Astrocyte (in vitro differentiated cells and primary cell): ENCODE results near the gene TIAM2. TPM values are rescaled to one million over a fixed set of nuclear protein-coding genes. Genes with fewer than 3 reads are reported as not detected.

Experiments
- DNase-seq: peaks from one replicate; pipeline ENCODE4 v3.0.0-alpha.2; 2010; ENCODE audit warnings: low read depth
- FAIRE-seq: peaks from 2 replicates; lab custom pipeline; 2011; peaks lifted over from hg19 to GRCh38; lab: Jason Lieb, UNC
- H2AFZ ChIP-seq: 2 replicates; pipeline ENCODE4 v1.6.0; 2012; ENCODE audit warnings: low read depth, low read length, inconsistent platforms
- H3K27ac ChIP-seq: 2 replicates; pipeline ENCODE4 v1.5.1; 2011; ENCODE audit warnings: low read depth, low read length, inconsistent platforms
- H3K27me3 ChIP-seq: 2 replicates; pipeline ENCODE4 v1.6.0; 2011; ENCODE audit warnings: low read length, inconsistent platforms; ENCODE audit not compliant: insufficient read depth
- H3K36me3 ChIP-seq: 2 replicates; pipeline ENCODE4 v1.5.1; 2011; ENCODE audit warnings: low read length, inconsistent platforms; ENCODE audit not compliant: insufficient read depth
- H3K4me1 ChIP-seq: 2 replicates; pipeline ENCODE4 v1.5.1; 2011; ENCODE audit warnings: low read length, inconsistent platforms; ENCODE audit not compliant: insufficient read depth
- H3K4me2 ChIP-seq: 2 replicates; pipeline ENCODE4 v1.6.0; 2012; ENCODE audit warnings: low read length, inconsistent platforms
- H3K4me3 ChIP-seq: 2 replicates; pipeline ENCODE4 v1.5.1; 2011; ENCODE audit warnings: low read depth, mild to moderate bottlenecking, low read length, inconsistent platforms; ENCODE audit not compliant: insufficient read depth
- H3K79me2 ChIP-seq: 2 replicates; pipeline ENCODE4 v1.6.0; 2012; ENCODE audit warnings: mild to moderate bottlenecking, low read length, inconsistent platforms; ENCODE audit not compliant: insufficient read depth
- H3K9ac ChIP-seq: 2 replicates; pipeline ENCODE4 v1.6.0; 2012; ENCODE audit warnings: mild to moderate bottlenecking, low read length, inconsistent platforms
- H3K9me3 ChIP-seq: 2 replicates; pipeline ENCODE4 v1.5.1; 2012; ENCODE audit warnings: low read depth, mild to moderate bottlenecking, low read length, inconsistent platforms; ENCODE audit not compliant: insufficient read depth
- H4K20me1 ChIP-seq: 2 replicates; pipeline ENCODE4 v1.6.0; 2012; ENCODE audit warnings: low read length, inconsistent platforms; ENCODE audit not compliant: insufficient read depth
- H3K27ac Mint-ChIP-seq: one replicate; pipeline ENCODE4 v1.8.0; 2021; ENCODE audit warnings: mild to moderate bottlenecking, mixed read lengths; ENCODE audit not compliant: unreplicated experiment
- H3K27me3 Mint-ChIP-seq: one replicate; pipeline ENCODE4 v1.8.0; 2021; ENCODE audit warnings: low read depth, mixed read lengths; ENCODE audit not compliant: unreplicated experiment
- H3K36me3 Mint-ChIP-seq: one replicate; pipeline ENCODE4 v1.8.0; 2021; ENCODE audit warnings: low read depth, mixed read lengths; ENCODE audit not compliant: unreplicated experiment
- H3K4me1 Mint-ChIP-seq: one replicate; pipeline ENCODE4 v1.8.0; 2021; ENCODE audit warnings: low read depth, mixed read lengths; ENCODE audit not compliant: unreplicated experiment
- H3K4me3 Mint-ChIP-seq: one replicate; pipeline ENCODE4 v1.8.0; 2021; ENCODE audit warnings: mild to moderate bottlenecking, moderate library complexity, mixed read lengths; ENCODE audit not compliant: unreplicated experiment
- H3K9me3 Mint-ChIP-seq: one replicate; pipeline ENCODE4 v1.8.0; 2021; ENCODE audit warnings: mild to moderate bottlenecking, mixed read lengths; ENCODE audit not compliant: unreplicated experiment
- CTCF ChIP-seq: IDR thresholded peaks from 2 replicates; pipeline ENCODE4 v1.5.1; 2011; ENCODE audit warnings: low read depth, mild to moderate bottlenecking, inconsistent platforms, low read length, moderate library complexity; ENCODE audit not compliant: insufficient read depth
- EZH2 ChIP-seq: IDR thresholded peaks from 2 replicates; pipeline ENCODE4 v1.6.1; 2012; ENCODE audit warnings: mild to moderate bottlenecking, low read length, inconsistent platforms; ENCODE audit not compliant: insufficient read depth
- total RNA-seq: library from RNA; stranded (reverse); gene quantifications from 2 replicates; pipeline ENCODE4 v1.2.1, GENCODE V29; 2021

Gene TIAM2
- total RNA-seq, 1 donor from 2014 or later = 23.6 TPM

- Histone ChIP-seq H3K4me1 (peaks cover 28% of the 10 kb centered on the region), H2AFZ (no peak overlapping the region), H3K36me3 (no peaks in the 10 kb centered on the region), H3K79me2 (no peaks in the 10 kb centered on the region), H3K4me2 (no peak overlapping the region), H3K9ac (no peak overlapping the region), H3K9me3 (no peaks in the 10 kb centered on the region), H3K27ac (no peak overlapping the region), H3K27me3 (no peaks in the 10 kb centered on the region), H4K20me1 (no peaks in the 10 kb centered on the region), H3K4me3 (no peak overlapping the region)
- TF ChIP-seq EZH2 = no peak
- no peak for TF ChIP-seq CTCF
- Mint-ChIP-seq H3K4me1 (peaks cover 55% of the 10 kb centered on the region), H3K36me3 (peaks cover 17% of the 10 kb centered on the region), H3K27me3 (no peaks in the 10 kb centered on the region), H3K27ac (peak overlapping the region; percentile 21), H3K4me3 (peak overlapping the region; percentile 1), H3K9me3 (no peaks in the 10 kb centered on the region)
- no peak for FAIRE-seq
- no peak for DNase-seq
Observed at GRCh38 chr6:155155787-155156447, 160.8 kb downstream of the TIAM2 start.

- no peak for DNase-seq
- no peak overlapping the region for H3K4me3 Mint-ChIP-seq
- H3K4me2 ChIP-seq = no peak overlapping the region
- no peaks in the 10 kb centered on the region for H3K27me3 ChIP-seq
- H3K4me1 ChIP-seq = peaks cover 28% of the 10 kb centered on the region
- H3K4me1 Mint-ChIP-seq = peaks cover 54% of the 10 kb centered on the region
- no peaks in the 10 kb centered on the region for H4K20me1 ChIP-seq
- no peak overlapping the region for H3K9ac ChIP-seq
- H3K36me3 Mint-ChIP-seq = peaks cover 15% of the 10 kb centered on the region
- no peaks in the 10 kb centered on the region for H3K36me3 ChIP-seq
- H3K4me3 ChIP-seq = no peak overlapping the region
- H3K27ac Mint-ChIP-seq = peak overlapping the region; percentile 59
- no peaks in the 10 kb centered on the region for H3K27me3 Mint-ChIP-seq
- no peaks in the 10 kb centered on the region for H3K79me2 ChIP-seq
- H3K9me3 Mint-ChIP-seq = no peaks in the 10 kb centered on the region
- no peak for FAIRE-seq
- no peak overlapping the region for H2AFZ ChIP-seq
- peak overlapping the region; percentile 48 for H3K27ac ChIP-seq
- no peaks in the 10 kb centered on the region for H3K9me3 ChIP-seq
- TF ChIP-seq CTCF (no peak), EZH2 (no peak)
Observed at GRCh38 chr6:155157101-155157500, 162.0 kb downstream of the TIAM2 start.
